Body of pancreas (tissue), 4 donors: Measurements from ENCODE around the gene NRCAM.

Experiments
- POLR2A ChIP-seq, 3 donors: fragments of 450-650 bp; IDR thresholded peaks; one replicate each; pipeline ENCODE4 v1.6.1; 2016; ENCODE audit warnings: antibody characterized with exemption in 3 of 3, mild to moderate bottlenecking in 2 of 3
- TF ChIP-seq, protein P1 (sequence below), 7 experiments: fragments of 450-650 bp in 4 of 7; fragments of 200-600 bp in 3 of 7; sonication (generic) in 3 of 7; IDR thresholded peaks; one replicate each; pipeline ENCODE4 v1.5.1; 2016 to 2019; ENCODE audit warnings: antibody characterized with exemption in 7 of 7

DNA sequence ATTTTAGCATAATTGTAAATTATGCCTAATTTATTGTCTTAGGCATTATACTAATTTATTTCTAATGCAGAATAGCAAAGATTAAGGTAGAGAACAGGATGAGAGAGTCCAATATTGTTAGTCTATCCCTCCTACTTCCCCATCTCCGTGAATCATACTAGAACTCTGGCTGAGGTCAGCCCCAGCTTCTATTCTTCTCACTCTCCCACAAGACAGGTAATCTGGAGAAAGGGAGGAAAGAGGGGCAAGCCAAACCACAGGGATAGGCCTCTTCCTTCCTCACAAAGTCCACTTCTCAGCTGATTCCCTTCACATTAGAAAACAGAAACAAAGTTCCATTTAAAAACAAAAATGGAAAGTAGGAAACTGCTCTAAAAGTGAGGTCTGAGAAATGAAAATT, 208.6 kb downstream of the NRCAM start:
- TF ChIP-seq, protein P1, sequence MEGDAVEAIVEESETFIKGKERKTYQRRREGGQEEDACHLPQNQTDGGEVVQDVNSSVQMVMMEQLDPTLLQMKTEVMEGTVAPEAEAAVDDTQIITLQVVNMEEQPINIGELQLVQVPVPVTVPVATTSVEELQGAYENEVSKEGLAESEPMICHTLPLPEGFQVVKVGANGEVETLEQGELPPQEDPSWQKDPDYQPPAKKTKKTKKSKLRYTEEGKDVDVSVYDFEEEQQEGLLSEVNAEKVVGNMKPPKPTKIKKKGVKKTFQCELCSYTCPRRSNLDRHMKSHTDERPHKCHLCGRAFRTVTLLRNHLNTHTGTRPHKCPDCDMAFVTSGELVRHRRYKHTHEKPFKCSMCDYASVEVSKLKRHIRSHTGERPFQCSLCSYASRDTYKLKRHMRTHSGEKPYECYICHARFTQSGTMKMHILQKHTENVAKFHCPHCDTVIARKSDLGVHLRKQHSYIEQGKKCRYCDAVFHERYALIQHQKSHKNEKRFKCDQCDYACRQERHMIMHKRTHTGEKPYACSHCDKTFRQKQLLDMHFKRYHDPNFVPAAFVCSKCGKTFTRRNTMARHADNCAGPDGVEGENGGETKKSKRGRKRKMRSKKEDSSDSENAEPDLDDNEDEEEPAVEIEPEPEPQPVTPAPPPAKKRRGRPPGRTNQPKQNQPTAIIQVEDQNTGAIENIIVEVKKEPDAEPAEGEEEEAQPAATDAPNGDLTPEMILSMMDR (IDR thresholded peaks at IDR 0.05) = no peak
- TF ChIP-seq POLR2A (IDR thresholded peaks at IDR 0.05) = no peak
